Cardiac muscle cell (in vitro differentiated cells and primary cell): ENCODE data around the gene DOC2B. TPM values are rescaled to one million over a fixed set of nuclear protein-coding genes. Genes with fewer than 3 reads are reported as not detected.

Source experiments
- DNase-seq, 2 donors: peaks; one replicate each; pipeline versions ENCODE4 v3.0.0 to v3.0.0-alpha.2; 2010 to 2017; ENCODE audit warnings: low read depth in 1 of 2, low spot score in 1 of 2
- H3K27ac ChIP-seq: fragments of 200-600 bp; sonication (generic); 2 replicates; pipeline ENCODE4 v1.5.1; 2016
- H3K27me3 ChIP-seq: fragments of 200-600 bp; sonication (generic); 2 replicates; pipeline ENCODE4 v1.6.0; 2016; ENCODE audit warnings: control low read depth
- H3K36me3 ChIP-seq: fragments of 200-600 bp; sonication (generic); 2 replicates; pipeline ENCODE4 v1.5.1; 2016; ENCODE audit warnings: control low read depth
- H3K4me1 ChIP-seq: fragments of 200-600 bp; sonication (generic); 2 replicates; pipeline ENCODE4 v1.8.1; 2017; ENCODE audit warnings: low read depth, mild to moderate bottlenecking, mixed run types
- H3K4me3 ChIP-seq: fragments of 200-600 bp; sonication (generic); 2 replicates; pipeline ENCODE4 v1.5.1; 2016; ENCODE audit warnings: mild to moderate bottlenecking
- H3K9me3 ChIP-seq: fragments of 200-600 bp; sonication (generic); 2 replicates; pipeline ENCODE4 v1.5.1; 2017; ENCODE audit warnings: low read depth, mild to moderate bottlenecking, control low read depth
- CTCF ChIP-seq: IDR thresholded peaks from 2 replicates; pipeline ENCODE4 v1.5.1; 2012; ENCODE audit warnings: low read depth, mild to moderate bottlenecking, low read length
- polyA plus RNA-seq: library from polyadenylated mRNA; unstranded; fragments of >200 nt; fragmentation: Nextera tagmentation; extraction: Ambion mirVana; gene quantifications from 2 replicates; pipeline ENCODE4 v1.2.1, GENCODE V29; 2016
- total RNA-seq: library from RNA; depleted of rRNA; stranded (reverse); fragments of >200 nt; gene quantifications from 2 replicates; pipeline ENCODE4 v1.2.3, GENCODE V29; 2016

Gene DOC2B
- total and polyA plus RNA-seq, 2 experiments from 2014 or later = 0.21 to 1.6 TPM

- no peak for TF ChIP-seq CTCF
- H3K27ac ChIP-seq = no peak overlapping the region
- H3K4me1 ChIP-seq = no peaks in the 10 kb centered on the region
- H3K9me3 ChIP-seq = no peaks in the 10 kb centered on the region
- H3K27me3 ChIP-seq = no peaks in the 10 kb centered on the region
- no peaks in the 10 kb centered on the region for H3K36me3 ChIP-seq
- H3K4me3 ChIP-seq = no peak overlapping the region
- DNase-seq = no peak
Measured at GRCh38 chr17:193841-194806, 12.7 kb upstream of the DOC2B start.

DNA sequence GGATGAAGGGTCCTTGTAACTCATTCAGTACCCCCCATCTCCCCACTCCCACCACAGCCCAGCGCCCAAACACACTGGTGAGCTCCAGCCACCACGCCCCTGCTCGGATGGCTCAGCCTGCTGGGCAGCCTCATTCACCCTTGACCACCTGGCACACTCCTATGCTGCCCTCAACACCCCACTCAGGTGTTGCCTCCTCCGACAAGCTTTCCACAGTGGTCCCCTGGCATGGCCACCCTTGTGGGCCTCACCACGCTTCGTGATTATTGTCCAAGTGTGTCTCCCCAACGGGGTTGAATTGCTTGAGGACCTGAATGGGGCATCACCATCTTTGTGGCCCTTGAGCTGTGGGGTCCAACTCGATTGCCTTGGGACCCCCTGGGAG lies 12.0 kb upstream of the DOC2B start:
- H3K36me3 ChIP-seq = no peaks in the 10 kb centered on the region
- TF ChIP-seq CTCF = no peak
- H3K4me3 ChIP-seq = no peak overlapping the region
- H3K4me1 ChIP-seq = no peaks in the 10 kb centered on the region
- no peaks in the 10 kb centered on the region for H3K9me3 ChIP-seq
- DNase-seq = no peak
- no peaks in the 10 kb centered on the region for H3K27me3 ChIP-seq
- no peak overlapping the region for H3K27ac ChIP-seq

GRCh38 chr17:192666-193425 lies 11.4 kb upstream of the DOC2B start:
- DNase-seq = no peak
- H3K4me1 ChIP-seq = no peaks in the 10 kb centered on the region
- H3K4me3 ChIP-seq = no peak overlapping the region
- no peak for TF ChIP-seq CTCF
- no peak overlapping the region for H3K27ac ChIP-seq
- H3K9me3 ChIP-seq = no peaks in the 10 kb centered on the region
- no peaks in the 10 kb centered on the region for H3K27me3 ChIP-seq
- H3K36me3 ChIP-seq = no peaks in the 10 kb centered on the region

- Histone ChIP-seq H3K36me3 (no peaks in the 10 kb centered on the region), H3K9me3 (no peaks in the 10 kb centered on the region), H3K27me3 (peaks cover 9% of the 10 kb centered on the region), H3K4me3 (no peak overlapping the region), H3K27ac (no peak overlapping the region), H3K4me1 (no peaks in the 10 kb centered on the region)
- TF ChIP-seq CTCF = no peak
- DNase-seq = no peak
Measured at GRCh38 chr17:189444-189843, 8.0 kb upstream of the DOC2B start.

DNA sequence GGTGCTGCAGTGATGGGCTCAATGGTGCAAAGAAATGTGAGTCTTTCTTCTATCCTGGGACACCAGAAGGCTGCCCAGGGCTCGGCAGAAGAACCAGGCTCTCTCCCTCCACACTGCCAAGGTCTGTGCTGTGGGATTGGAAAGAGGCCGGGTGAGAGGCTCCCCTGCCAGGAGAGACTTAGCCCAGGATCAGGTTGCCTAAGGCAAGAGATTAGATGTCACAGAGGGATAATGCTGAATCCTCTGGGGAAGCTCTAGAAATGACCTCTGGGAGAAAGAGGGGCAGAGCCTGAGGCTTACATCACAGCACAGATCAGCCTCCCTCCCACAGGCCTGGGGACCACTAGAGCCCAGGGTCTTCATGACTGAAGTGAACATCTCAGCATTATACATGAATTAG lies 5.7 kb upstream of the DOC2B start:
- Histone ChIP-seq H3K4me3 (no peak overlapping the region), H3K36me3 (no peaks in the 10 kb centered on the region), H3K27me3 (peaks cover 30% of the 10 kb centered on the region), H3K27ac (no peak overlapping the region), H3K4me1 (no peaks in the 10 kb centered on the region), H3K9me3 (no peaks in the 10 kb centered on the region)
- DNase-seq = no peak
- TF ChIP-seq CTCF = no peak
